K562 (cell line): ENCODE results near the gene PPP1CC. TPM values are rescaled to one million over a fixed set of nuclear protein-coding genes. Genes with fewer than 3 reads are reported as not detected.

Experiments used
- CBFB ChIP-seq: sonication (generic); formaldehyde crosslinking; IDR thresholded peaks from 2 replicates; pipeline ENCODE4 v1.4.0; 2020; ENCODE audit warnings: mild to moderate bottlenecking, missing genetic modification reagents
- CEBPB ChIP-seq: fragments of 450-650 bp; IDR thresholded peaks from 2 replicates; pipeline ENCODE4 v1.6.1; 2016; ENCODE audit warnings: missing genetic modification characterization, missing compliant biosample characterization
- DDX20 ChIP-seq: fragments of 450-650 bp; IDR thresholded peaks from 2 replicates; pipeline ENCODE4 v1.6.1; 2016; ENCODE audit warnings: missing genetic modification characterization, low read depth, mild to moderate bottlenecking, missing compliant biosample characterization, moderate library complexity
- ESRRA ChIP-seq: fragments of 450-650 bp; IDR thresholded peaks from 2 replicates; pipeline ENCODE4 v1.6.1; 2014; ENCODE audit warnings: low read depth, mild to moderate bottlenecking, moderate library complexity, borderline replicate concordance
- GABPB1 ChIP-seq: sonication (generic); formaldehyde crosslinking; IDR thresholded peaks from 2 replicates; pipeline ENCODE4 v1.8.0; 2022; ENCODE audit warnings: mild to moderate bottlenecking, missing genetic modification reagents
- HMGN3 ChIP-seq: IDR thresholded peaks from 2 replicates; pipeline ENCODE4 v1.6.1; 2011; ENCODE audit warnings: borderline replicate concordance, low read depth, mild to moderate bottlenecking, mixed read lengths, low read length; ENCODE audit not compliant: insufficient read length; ENCODE audit errors: extremely low read depth
- ILF3 ChIP-seq: fragments of 450-650 bp; IDR thresholded peaks from 2 replicates; pipeline ENCODE4 v1.6.1; 2018; ENCODE audit warnings: antibody characterized with exemption, mild to moderate bottlenecking, moderate library complexity, borderline replicate concordance
- LCOR ChIP-seq: sonication (generic); formaldehyde crosslinking; IDR thresholded peaks from 2 replicates; pipeline ENCODE4 v1.8.0; 2022; ENCODE audit warnings: mild to moderate bottlenecking, missing genetic modification reagents
- MTA1 ChIP-seq: fragments of 450-650 bp; IDR thresholded peaks from 2 replicates; pipeline ENCODE4 v1.6.1; 2017; ENCODE audit warnings: borderline replicate concordance
- MXI1 ChIP-seq: IDR thresholded peaks from 2 replicates; pipeline ENCODE4 v1.6.1; 2011; ENCODE audit warnings: low read depth, mild to moderate bottlenecking, improper control_type of control experiment, low read length
- NBN ChIP-seq: fragments of 450-650 bp; IDR thresholded peaks from 2 replicates; pipeline ENCODE4 v1.6.1; 2016; ENCODE audit warnings: low read depth, mild to moderate bottlenecking
- NEUROD1 ChIP-seq: fragments of 150-350 bp; IDR thresholded peaks from 2 replicates; pipeline ENCODE4 v1.6.1; 2014; ENCODE audit warnings: borderline replicate concordance, low read length, low read depth; ENCODE audit not compliant: partially characterized antibody
- POLR2B ChIP-seq: fragments of 450-650 bp; IDR thresholded peaks from 2 replicates; pipeline ENCODE4 v1.6.1; 2018; ENCODE audit warnings: low read depth; ENCODE audit not compliant: partially characterized antibody
- SMARCA5 ChIP-seq: fragments of 450-650 bp; IDR thresholded peaks from 2 replicates; pipeline ENCODE4 v1.6.1; 2016
- SRSF9 ChIP-seq: fragments of 200-400 bp; formaldehyde crosslinking; IDR thresholded peaks from 2 replicates; pipeline ENCODE4 v1.6.1; 2017; ENCODE audit warnings: low read depth, low read length, borderline replicate concordance
- STAT5B ChIP-seq: fragments of 250-450 bp; sonication (Bioruptor Pico); IDR thresholded peaks from 2 replicates; pipeline ENCODE4 v1.8.0; 2021; ENCODE audit warnings: mild to moderate bottlenecking, inconsistent platforms
- ZNF133 ChIP-seq: fragments of 250-450 bp; sonication (Bioruptor Pico); IDR thresholded peaks from 2 replicates; pipeline ENCODE4 v1.4.0; 2020; ENCODE audit warnings: mild to moderate bottlenecking
- ZNF274 ChIP-seq: IDR thresholded peaks from 2 replicates; pipeline ENCODE4 v1.6.1; 2011; ENCODE audit warnings: low read depth, mild to moderate bottlenecking, low read length, moderate library complexity, borderline replicate concordance
- ZNF3 ChIP-seq: fragments of 250-450 bp; sonication (Bioruptor Pico); IDR thresholded peaks from 2 replicates; pipeline ENCODE4 v1.5.0; 2021; ENCODE audit warnings: mild to moderate bottlenecking, moderate library complexity
- ZNF586 ChIP-seq: fragments of 450-650 bp; formaldehyde crosslinking; conservative IDR thresholded peaks from 2 replicates; pipeline ENCODE4 v1.4.0; 2020; ENCODE audit warnings: mild to moderate bottlenecking, moderate library complexity
- polyA plus RNA-seq, 8 experiments: library from polyadenylated mRNA; depleted of rRNA in 4 of 8; stranded (reverse) in 5 of 8; unstranded in 3 of 8; fragments of >200 nt; fragmentation: Nextera tagmentation in 2 of 8; fragmentation: Illumina TruSeq in 1 of 8; extraction: Ambion mirVana in 2 of 8; extraction: Trizol in 1 of 8; gene quantifications; 2 replicates each; pipeline versions ENCODE4 v1.2.1 to v1.2.3, GENCODE V29; 2011 to 2014; ENCODE audit warnings: inconsistent platforms in 1 of 8, missing spikeins in 1 of 8
- total RNA-seq, 7 experiments: library from RNA; depleted of rRNA in 6 of 7; stranded (reverse); fragments of >200 nt in 6 of 7; fragmentation: Illumina TruSeq in 2 of 7; extraction: Trizol in 2 of 7; gene quantifications; 2 replicates each; pipeline versions ENCODE4 v1.2.1 to v1.2.3, GENCODE V29; 2011 to 2021; ENCODE audit warnings: low replicate concordance in 1 of 7
- TF ChIP-seq, protein P1 (sequence below): fragments of 450-650 bp; formaldehyde crosslinking; IDR thresholded peaks from 2 replicates; pipeline ENCODE4 v1.4.0; 2020; ENCODE audit warnings: mild to moderate bottlenecking, moderate library complexity
- TF ChIP-seq, protein P2 (sequence below): fragments of 450-650 bp; formaldehyde crosslinking; IDR thresholded peaks from 2 replicates; pipeline ENCODE4 v1.4.0; 2020; ENCODE audit warnings: mild to moderate bottlenecking
- TF ChIP-seq, protein P3 (sequence below): fragments of 450-650 bp; IDR thresholded peaks from 2 replicates; pipeline ENCODE4 v1.6.1; 2016; ENCODE audit warnings: antibody characterized with exemption
- TF ChIP-seq, protein P4 (sequence below): fragments of 450-650 bp; IDR thresholded peaks from 2 replicates; pipeline ENCODE4 v1.7.0; 2016; ENCODE audit warnings: borderline replicate concordance

Gene PPP1CC
- total and polyA plus RNA-seq, 9 of the 15 experiments (the other 6 are each of a cell fraction or from before 2014, with no cell fraction given): 67.4 to 286 (median 195) TPM

DNA sequence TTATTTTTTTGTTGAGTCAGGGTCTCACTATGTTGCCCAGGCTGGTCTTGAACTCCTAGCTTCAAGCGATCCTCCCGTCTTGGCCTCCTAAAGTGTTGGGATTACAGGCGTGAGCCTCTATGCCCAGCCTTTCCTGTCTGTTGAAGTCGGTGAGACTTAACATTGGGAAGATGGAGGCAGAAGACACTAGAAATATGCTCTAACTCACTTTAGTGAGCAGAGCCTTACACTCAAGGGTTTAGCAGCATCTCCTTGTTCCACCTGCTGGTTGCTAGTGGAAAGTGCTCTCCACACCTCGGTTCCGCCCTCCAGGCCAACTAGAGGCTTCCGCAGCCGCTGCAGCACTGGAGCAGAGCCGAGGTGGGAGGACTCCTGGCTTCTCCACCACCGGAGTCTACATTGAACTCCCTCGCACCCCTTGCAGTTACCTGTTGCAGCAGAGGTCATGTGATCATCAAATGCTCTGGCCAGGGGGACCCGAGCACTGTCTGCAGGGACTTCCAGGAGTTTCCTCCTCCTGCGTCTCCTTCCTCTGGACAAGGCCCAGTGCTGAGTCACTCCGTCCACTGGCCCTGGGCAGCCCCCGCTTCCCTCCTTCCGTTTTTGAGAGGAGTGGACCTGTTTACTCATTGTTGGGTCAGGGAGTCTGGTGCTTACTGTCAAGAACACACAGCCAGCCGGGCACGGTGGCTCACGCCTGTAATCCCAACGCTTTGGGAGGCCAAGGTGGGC, 44.4 kb downstream of the PPP1CC start (continued):
- TF ChIP-seq, protein P1, sequence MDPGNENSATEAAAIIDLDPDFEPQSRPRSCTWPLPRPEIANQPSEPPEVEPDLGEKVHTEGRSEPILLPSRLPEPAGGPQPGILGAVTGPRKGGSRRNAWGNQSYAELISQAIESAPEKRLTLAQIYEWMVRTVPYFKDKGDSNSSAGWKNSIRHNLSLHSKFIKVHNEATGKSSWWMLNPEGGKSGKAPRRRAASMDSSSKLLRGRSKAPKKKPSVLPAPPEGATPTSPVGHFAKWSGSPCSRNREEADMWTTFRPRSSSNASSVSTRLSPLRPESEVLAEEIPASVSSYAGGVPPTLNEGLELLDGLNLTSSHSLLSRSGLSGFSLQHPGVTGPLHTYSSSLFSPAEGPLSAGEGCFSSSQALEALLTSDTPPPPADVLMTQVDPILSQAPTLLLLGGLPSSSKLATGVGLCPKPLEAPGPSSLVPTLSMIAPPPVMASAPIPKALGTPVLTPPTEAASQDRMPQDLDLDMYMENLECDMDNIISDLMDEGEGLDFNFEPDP (CRISPR knock-in tag): no peak
- TF ChIP-seq STAT5B (CRISPR knock-in tag): no peak
- TF ChIP-seq SMARCA5: no peak
- no peak for TF ChIP-seq SRSF9
- TF ChIP-seq, protein P2, sequence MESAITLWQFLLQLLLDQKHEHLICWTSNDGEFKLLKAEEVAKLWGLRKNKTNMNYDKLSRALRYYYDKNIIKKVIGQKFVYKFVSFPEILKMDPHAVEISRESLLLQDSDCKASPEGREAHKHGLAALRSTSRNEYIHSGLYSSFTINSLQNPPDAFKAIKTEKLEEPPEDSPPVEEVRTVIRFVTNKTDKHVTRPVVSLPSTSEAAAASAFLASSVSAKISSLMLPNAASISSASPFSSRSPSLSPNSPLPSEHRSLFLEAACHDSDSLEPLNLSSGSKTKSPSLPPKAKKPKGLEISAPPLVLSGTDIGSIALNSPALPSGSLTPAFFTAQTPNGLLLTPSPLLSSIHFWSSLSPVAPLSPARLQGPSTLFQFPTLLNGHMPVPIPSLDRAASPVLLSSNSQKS (CRISPR knock-in tag): no peak
- TF ChIP-seq MXI1: no peak
- no peak for TF ChIP-seq CEBPB (tag)
- TF ChIP-seq POLR2B: no peak
- TF ChIP-seq, protein P3, sequence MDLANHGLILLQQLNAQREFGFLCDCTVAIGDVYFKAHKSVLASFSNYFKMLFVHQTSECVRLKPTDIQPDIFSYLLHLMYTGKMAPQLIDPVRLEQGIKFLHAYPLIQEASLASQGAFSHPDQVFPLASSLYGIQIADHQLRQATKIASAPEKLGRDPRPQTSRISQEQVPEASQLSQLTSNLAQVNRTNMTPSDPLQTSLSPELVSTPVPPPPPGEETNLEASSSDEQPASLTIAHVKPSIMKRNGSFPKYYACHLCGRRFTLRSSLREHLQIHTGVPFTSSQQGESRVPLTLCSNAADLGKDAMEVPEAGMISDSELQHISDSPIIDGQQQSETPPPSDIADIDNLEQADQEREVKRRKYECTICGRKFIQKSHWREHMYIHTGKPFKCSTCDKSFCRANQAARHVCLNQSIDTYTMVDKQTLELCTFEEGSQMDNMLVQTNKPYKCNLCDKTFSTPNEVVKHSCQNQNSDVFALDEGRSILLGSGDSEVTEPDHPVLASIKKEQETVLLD: 0 out of 2 replicates have a peak, but pooled peaks have one; percentile 44
- TF ChIP-seq ESRRA: no peak
- peak; percentile 30; the same call in 1 of the 2 replicates for TF ChIP-seq MTA1
- TF ChIP-seq NEUROD1: peak; percentile 50
- TF ChIP-seq LCOR: peak; percentile 77; the same call in 1 of the 2 replicates
- no peak for TF ChIP-seq ZNF133 (CRISPR knock-in tag)
- TF ChIP-seq NBN: peak; percentile 90; the same call in 1 of the 2 replicates
- TF ChIP-seq, protein P4, sequence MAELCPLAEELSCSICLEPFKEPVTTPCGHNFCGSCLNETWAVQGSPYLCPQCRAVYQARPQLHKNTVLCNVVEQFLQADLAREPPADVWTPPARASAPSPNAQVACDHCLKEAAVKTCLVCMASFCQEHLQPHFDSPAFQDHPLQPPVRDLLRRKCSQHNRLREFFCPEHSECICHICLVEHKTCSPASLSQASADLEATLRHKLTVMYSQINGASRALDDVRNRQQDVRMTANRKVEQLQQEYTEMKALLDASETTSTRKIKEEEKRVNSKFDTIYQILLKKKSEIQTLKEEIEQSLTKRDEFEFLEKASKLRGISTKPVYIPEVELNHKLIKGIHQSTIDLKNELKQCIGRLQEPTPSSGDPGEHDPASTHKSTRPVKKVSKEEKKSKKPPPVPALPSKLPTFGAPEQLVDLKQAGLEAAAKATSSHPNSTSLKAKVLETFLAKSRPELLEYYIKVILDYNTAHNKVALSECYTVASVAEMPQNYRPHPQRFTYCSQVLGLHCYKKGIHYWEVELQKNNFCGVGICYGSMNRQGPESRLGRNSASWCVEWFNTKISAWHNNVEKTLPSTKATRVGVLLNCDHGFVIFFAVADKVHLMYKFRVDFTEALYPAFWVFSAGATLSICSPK: no peak
- no peak for TF ChIP-seq DDX20 (tag)
- no peak for TF ChIP-seq HMGN3
- TF ChIP-seq ZNF586 (CRISPR knock-in tag): no peak
- no peak for TF ChIP-seq ILF3
- TF ChIP-seq ZNF274: no peak
- TF ChIP-seq GABPB1 (CRISPR knock-in tag): peak; percentile 64; the same call in 1 of the 2 replicates
- no peak for TF ChIP-seq CBFB (CRISPR knock-in tag)
- TF ChIP-seq ZNF3: no peak
